NCI-H1417 (cell line): ENCODE results near the gene TMEM11.
A peak's percentile ranks its signal among the peaks of the same experiment; 100 is the strongest.

ENCODE experiments used
- DNase-seq, 3 experiments: peaks; one replicate each; lab custom pipeline; 2025; lab: John Stamatoyannopoulos, UW

Gene TMEM11, protein sequence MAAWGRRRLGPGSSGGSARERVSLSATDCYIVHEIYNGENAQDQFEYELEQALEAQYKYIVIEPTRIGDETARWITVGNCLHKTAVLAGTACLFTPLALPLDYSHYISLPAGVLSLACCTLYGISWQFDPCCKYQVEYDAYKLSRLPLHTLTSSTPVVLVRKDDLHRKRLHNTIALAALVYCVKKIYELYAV

GRCh38 chr17:21214015-21214776 is at the start of gene TMEM11:
Gene TMEM11 (minus strand): TSS chr17:21214161. CDS start chr17:21214152, 9 bp downstream.
- DNase-seq, result peak; percentile 88 to 93 (median 91)

DNA sequence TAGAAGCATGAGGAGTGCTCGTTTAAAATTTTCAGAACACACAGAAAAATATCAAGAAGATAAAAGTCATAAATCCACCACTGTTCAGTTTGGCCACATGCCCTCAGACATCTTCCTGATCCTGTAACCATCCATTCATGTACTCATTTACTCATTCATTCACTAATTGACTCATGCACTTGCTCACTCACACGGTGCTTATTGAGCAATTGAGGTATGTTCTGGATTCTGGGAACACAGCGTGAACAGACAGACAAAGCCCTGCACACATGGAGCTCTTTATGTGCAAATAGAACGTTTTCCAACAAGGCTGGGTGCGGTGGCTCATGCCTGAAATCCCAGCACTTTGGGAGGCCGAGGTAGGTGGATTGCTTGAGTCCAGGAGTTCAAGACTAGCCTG is 49.4 kb upstream of the TMEM11 start:
- no peak for DNase-seq

DNA sequence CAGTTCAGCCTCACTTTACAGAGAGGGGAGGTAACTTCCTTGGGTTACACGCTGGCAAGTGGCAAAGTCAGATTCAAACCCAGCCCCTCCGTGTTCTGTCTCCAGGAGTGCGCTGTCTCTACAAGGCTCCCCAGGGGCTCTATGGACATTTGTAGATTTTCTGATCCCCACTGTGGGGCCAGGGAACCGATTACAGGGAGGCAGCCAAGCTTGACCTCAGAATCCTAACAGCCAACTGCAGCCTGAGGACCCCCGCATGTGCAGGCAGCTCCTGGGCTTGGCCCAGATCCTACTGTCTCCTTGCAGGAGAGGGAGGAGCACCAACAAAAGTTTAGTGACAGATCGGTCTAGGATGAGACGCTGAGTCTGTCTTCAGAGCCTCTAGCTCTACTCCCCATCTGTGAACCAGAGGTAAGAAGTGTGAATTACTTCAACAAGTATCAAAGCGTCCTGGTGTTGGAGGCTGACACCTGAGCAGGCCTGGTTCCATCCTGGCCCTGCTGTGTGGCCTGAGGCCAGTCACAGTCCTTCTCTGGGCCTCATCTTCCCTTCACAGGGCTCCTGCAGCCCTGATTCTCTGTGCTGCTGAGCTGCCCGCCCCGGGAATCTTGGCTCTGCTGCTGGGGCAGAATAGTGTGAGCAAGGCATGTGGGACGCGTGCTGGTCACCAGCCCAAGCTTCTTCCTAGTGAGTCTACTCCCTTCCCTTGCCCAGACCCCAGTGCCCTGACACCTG is 48.5 kb upstream of the TMEM11 start:
- no peak for DNase-seq

DNA sequence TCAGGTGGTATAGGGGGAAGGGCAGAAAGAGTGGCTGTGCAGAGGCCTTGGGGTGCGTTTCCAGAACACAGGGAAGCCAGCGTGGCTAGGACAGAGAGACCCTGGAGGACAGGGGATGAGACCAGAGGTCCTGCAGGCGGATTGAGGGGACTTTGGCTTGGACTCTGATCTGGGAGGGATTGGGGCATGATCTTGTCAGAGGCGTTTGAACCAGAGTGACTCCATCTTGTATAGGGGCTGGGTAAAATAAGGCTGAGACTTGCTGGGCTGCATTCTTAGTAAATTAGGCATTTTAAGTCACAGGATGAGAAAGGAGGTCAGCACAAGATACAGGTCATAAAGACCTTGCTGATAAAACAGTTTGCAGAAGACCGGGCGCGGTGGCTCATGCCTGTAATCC is 44.6 kb upstream of the TMEM11 start:
- no peak for DNase-seq

DNA sequence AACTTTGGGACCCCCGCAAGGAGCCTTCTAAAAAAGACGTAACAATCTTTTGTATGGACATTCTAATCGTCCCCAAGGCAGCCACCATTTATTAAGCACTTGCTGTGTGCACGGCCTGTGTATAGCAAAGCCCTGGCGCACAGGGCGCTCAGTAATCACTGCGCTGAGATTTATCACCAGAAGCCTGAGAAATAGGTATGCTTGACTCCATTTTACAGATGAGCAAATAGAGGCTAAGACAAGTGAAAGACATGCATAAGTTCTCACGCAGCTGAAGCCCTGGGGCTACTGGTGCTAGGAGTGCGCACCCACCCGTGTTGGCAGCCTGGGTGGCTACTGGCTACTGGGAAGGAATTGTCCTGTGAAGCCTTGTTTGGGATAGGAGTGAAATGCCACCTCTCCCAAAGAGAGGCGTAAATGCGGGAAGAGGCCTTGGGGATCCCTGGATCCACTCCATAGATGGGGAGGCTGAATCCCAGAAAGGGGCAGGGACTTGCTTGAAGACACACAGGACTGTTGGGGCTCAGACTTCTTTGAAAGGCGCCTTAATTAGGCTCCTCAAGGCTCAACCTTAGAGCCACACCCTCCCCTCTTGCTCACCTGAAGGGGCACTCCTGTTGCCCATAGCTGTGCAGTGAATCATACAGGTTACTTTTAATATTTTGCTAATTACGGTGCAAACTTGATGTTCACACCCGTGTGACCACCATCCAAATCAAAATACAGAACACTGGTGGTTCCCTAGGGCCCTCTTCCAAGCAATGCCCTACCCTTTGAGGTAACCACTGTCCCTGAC is 39.9 kb upstream of the TMEM11 start:
- DNase-seq, result no peak

- DNase-seq, result peak; percentile 59 to 79 (median 59)
Measured at GRCh38 chr17:21252796-21253645, 39.1 kb upstream of the TMEM11 start, which contains the start of gene NATD1. Gene NATD1 (minus strand): TSS chr17:21253410. CDS start chr17:21253264, 146 bp downstream.

- DNase-seq, result no peak
Measured at GRCh38 chr17:21252289-21252795, 38.4 kb upstream of the TMEM11 start.

- no peak for DNase-seq
Measured at GRCh38 chr17:21251337-21252010, 37.5 kb upstream of the TMEM11 start.

- no peak for DNase-seq
Measured at GRCh38 chr17:21250854-21251253, 36.9 kb upstream of the TMEM11 start.

GRCh38 chr17:21249920-21250703 is 36.2 kb upstream of the TMEM11 start:
- DNase-seq, result no peak

DNA sequence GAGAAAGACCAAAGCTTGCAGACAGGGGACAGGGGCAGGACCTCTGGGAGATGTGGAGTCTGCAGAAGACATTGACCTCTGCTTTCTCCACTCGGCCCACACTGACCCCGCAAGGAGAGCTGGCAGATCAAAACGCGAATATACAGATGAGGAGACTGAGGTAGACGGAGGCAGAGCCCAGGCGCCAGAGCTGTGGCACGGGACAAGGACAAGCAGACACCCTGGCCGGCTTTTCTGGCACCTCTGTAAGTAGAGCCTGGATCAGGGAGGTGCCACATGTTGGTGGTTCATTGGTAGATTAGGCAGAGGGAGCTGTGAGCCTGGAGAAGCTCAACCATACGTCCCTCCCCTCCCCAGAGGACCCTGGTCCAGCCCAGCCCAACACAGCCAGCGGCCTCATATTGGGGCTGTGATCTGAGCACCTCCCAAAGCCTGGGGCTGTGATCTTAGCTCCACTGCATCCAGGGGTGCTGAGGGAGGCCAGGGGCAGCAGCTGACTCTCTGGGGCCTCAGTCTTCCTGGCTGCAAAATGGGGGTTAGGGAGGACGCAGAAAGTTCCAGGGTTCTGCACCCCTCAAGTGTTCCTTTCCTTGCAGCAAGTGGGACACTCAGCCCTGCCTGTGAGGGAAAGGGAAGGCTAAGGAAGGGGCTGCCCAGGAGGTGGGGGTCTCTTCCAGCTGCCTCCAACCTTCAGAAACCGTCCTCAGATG is 35.3 kb upstream of the TMEM11 start:
- no peak for DNase-seq

GRCh38 chr17:21248500-21248899 is 34.5 kb upstream of the TMEM11 start:
- DNase-seq, result no peak

- no peak for DNase-seq
Measured at GRCh38 chr17:21247552-21248258, 33.7 kb upstream of the TMEM11 start.

DNA sequence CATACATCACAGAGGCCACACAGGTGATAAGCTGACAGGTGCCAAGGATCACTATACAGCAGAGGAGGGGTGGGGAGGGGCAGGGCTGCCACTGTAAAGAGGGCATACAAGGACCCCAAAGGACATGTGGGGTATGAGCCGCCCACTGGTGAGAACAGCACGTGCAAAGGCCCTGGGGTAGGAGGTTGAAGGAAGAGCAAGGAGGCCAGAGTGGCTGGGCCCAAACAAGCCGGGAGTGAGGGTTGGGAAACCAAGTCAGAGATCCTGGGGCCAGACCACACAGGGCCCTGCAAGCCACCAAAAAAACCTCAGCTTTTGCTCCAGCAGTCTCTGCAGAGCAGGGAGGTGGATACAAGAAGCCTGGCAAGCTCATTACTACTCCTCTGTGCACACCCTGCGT is 32.7 kb upstream of the TMEM11 start:
- no peak for DNase-seq

DNA sequence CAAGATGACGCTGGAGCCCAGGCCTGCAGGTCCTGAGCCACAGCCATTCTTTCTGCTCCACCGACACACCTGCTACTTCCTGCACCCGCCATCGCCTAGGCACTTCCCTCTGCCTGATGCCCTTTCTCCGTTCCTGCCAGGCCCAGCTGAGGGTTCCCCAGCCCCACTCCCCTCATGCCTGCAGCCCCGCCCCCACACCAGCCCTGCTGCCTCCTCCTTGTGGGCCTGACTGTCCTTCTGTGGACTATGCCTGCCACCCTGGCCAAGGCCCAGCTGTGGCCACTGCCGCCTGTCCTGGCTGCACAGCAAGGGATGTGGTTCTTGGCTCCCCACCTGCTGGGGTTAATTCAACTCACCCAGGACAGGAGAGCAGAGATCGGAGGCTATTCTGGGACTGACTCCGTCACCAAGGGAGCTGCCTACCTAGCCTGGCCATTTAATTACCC is 31.7 kb upstream of the TMEM11 start:
- no peak for DNase-seq

- no peak for DNase-seq
Measured at GRCh38 chr17:21243516-21244303, 29.7 kb upstream of the TMEM11 start.

DNA sequence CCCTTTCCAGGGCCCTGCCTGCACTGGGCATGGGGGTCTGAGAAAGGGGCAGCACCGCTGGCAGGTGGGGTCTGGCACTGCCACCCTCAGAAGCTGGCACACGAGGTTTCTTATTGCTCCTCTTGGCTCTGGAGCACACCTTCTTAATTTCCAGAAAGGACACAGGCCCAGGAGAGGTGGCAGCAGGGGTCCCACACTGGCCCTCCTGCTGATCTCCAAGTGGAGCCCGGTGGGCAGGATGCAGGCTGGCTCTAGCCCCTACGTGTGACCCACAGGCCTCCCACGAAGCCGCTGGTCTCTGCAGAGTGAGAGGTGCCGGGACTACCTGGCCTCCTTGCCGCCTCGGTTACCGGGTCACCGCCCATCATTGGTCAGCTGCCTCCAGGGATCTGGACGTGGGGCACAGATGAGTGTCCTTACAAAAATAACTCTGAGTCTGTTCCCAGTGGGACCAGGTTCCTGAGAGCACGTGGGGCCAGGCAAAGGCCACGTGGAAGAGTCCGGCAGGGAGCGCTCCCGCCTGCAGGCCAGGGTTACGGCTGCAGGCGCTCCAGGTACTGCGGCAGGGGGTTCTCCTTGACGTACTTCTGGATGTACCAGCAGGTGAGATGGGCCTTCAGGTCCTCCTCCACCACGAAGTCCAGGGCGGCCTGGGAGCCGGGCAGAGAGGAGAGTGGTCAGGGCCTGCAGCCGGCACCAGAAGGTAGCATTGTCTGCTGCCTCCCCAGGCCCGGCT is 29.0 kb upstream of the TMEM11 start:
- no peak for DNase-seq
